Smooth muscle cell (in vitro differentiated cells): ENCODE results near the gene MTHFR. TPM values are rescaled to one million over a fixed set of nuclear protein-coding genes. Genes with fewer than 3 reads are reported as not detected.
A peak's percentile ranks its signal among the peaks of the same experiment; 100 is the strongest.

Source experiments
- DNase-seq: peaks from one replicate; lab custom pipeline; 2025; ENCODE audit not compliant: unreplicated experiment; lab: John Stamatoyannopoulos, UW
- H2AFZ ChIP-seq: fragments of 200-600 bp; sonication (generic); 2 replicates; pipeline ENCODE4 v1.6.0; 2016; ENCODE audit warnings: antibody characterized with exemption, low read depth, mild to moderate bottlenecking
- H3F3A ChIP-seq: fragments of 200-600 bp; sonication (generic); 2 replicates; pipeline ENCODE4 v1.6.0; 2017; ENCODE audit warnings: antibody characterized with exemption, low read depth
- H3K27ac ChIP-seq: fragments of 200-600 bp; sonication (generic); 2 replicates; pipeline ENCODE4 v1.5.1; 2016; ENCODE audit warnings: low read depth, mild to moderate bottlenecking
- H3K27me3 ChIP-seq: fragments of 200-600 bp; sonication (generic); 2 replicates; pipeline ENCODE4 v1.6.1; 2016; ENCODE audit warnings: low read depth, mild to moderate bottlenecking
- H3K36me3 ChIP-seq: fragments of 200-600 bp; sonication (generic); 2 replicates; pipeline ENCODE4 v1.5.1; 2016; ENCODE audit warnings: low read depth
- H3K4me1 ChIP-seq: fragments of 200-600 bp; sonication (generic); 2 replicates; pipeline ENCODE4 v1.5.1; 2016; ENCODE audit warnings: low read depth
- H3K4me2 ChIP-seq: fragments of 200-600 bp; sonication (generic); 2 replicates; pipeline ENCODE4 v1.6.0; 2016; ENCODE audit warnings: mild to moderate bottlenecking
- H3K4me3 ChIP-seq: fragments of 200-600 bp; sonication (generic); 2 replicates; pipeline ENCODE4 v1.5.1; 2016; ENCODE audit warnings: mild to moderate bottlenecking
- H3K79me2 ChIP-seq: fragments of 200-600 bp; sonication (generic); 2 replicates; pipeline ENCODE4 v1.6.0; 2016; ENCODE audit warnings: low read depth, mild to moderate bottlenecking
- H3K9ac ChIP-seq: fragments of 200-600 bp; sonication (generic); 2 replicates; pipeline ENCODE4 v1.6.0; 2016; ENCODE audit warnings: low read depth
- H3K9me3 ChIP-seq: fragments of 200-600 bp; sonication (generic); replicated peaks from 2 replicates; pipeline ENCODE4 v1.5.1; 2016; ENCODE audit warnings: low read depth
- H4K20me1 ChIP-seq: fragments of 200-600 bp; sonication (generic); 2 replicates; pipeline ENCODE4 v1.6.0; 2016; ENCODE audit warnings: low read depth
- CTCF ChIP-seq: fragments of 200-600 bp; sonication (generic); IDR thresholded peaks from 2 replicates; pipeline ENCODE4 v1.5.1; 2017; ENCODE audit warnings: borderline replicate concordance, mild to moderate bottlenecking, antibody characterized with exemption; ENCODE audit not compliant: insufficient read depth, poor library complexity, severe bottlenecking
- WGBS: methylation state at CpG from one replicate; pipeline ENCODE4 v1.1.7; 2016; ENCODE audit warnings: low lambda C conversion rate; 5-methylcytosine and 5-hydroxymethylcytosine counted together
- polyA plus RNA-seq: library from polyadenylated mRNA; unstranded; fragments of >200 nt; fragmentation: Nextera tagmentation; extraction: Ambion mirVana; gene quantifications from 2 replicates; pipeline ENCODE4 v1.2.1, GENCODE V29; 2016
- total RNA-seq: library from RNA; depleted of rRNA; stranded (reverse); fragments of >200 nt; gene quantifications from 2 replicates; pipeline ENCODE4 v1.2.3, GENCODE V29; 2014

MTHFR gene
- total and polyA plus RNA-seq, 2 experiments from 2014 or later, result 6.1 to 15.2 TPM

- H3K4me1 ChIP-seq, result no peaks in the 10 kb centered on the region
- no peak for DNase-seq
- H3K27me3 ChIP-seq, result no peaks in the 10 kb centered on the region
- H3K4me3 ChIP-seq, result no peak overlapping the region
- H3K9me3 ChIP-seq, result no peaks in the 10 kb centered on the region
- no peak overlapping the region for H3K4me2 ChIP-seq
- 98% methylated on average over 20 of the region's 20 CpGs for WGBS
- no peaks in the 10 kb centered on the region for H3K36me3 ChIP-seq
- H4K20me1 ChIP-seq, result peaks cover 55% of the 10 kb centered on the region
- TF ChIP-seq CTCF, result no peak
- no peaks in the 10 kb centered on the region for H3K79me2 ChIP-seq
- H3F3A ChIP-seq, result no peaks in the 10 kb centered on the region
- H2AFZ ChIP-seq, result no peak overlapping the region
- H3K9ac ChIP-seq, result no peak overlapping the region
- no peak overlapping the region for H3K27ac ChIP-seq
Measured at GRCh38 chr1:11839727-11840705, 34.3 kb upstream of the MTHFR start.

- Histone ChIP-seq H3K9ac (no peak overlapping the region), H3K36me3 (no peaks in the 10 kb centered on the region), H3K27me3 (no peaks in the 10 kb centered on the region), H2AFZ (no peak overlapping the region), H3K4me1 (no peaks in the 10 kb centered on the region), H3K9me3 (no peaks in the 10 kb centered on the region), H4K20me1 (peaks cover 44% of the 10 kb centered on the region), H3K79me2 (no peaks in the 10 kb centered on the region), H3K4me3 (no peak overlapping the region), H3K4me2 (no peak overlapping the region), H3F3A (no peaks in the 10 kb centered on the region), H3K27ac (no peak overlapping the region)
- peak; percentile 8 for DNase-seq
- WGBS, result 76% methylated on average over 40 of the region's 40 CpGs
- TF ChIP-seq CTCF, result peak; percentile 90
Measured at GRCh38 chr1:11838349-11839272, 32.8 kb upstream of the MTHFR start.

- no peaks in the 10 kb centered on the region for H3K27me3 ChIP-seq
- H3K4me1 ChIP-seq, result no peaks in the 10 kb centered on the region
- H3K4me2 ChIP-seq, result no peak overlapping the region
- H2AFZ ChIP-seq, result no peak overlapping the region
- H3K36me3 ChIP-seq, result no peaks in the 10 kb centered on the region
- DNase-seq, result no peak
- no peak overlapping the region for H3K9ac ChIP-seq
- H4K20me1 ChIP-seq, result peaks cover 41% of the 10 kb centered on the region
- H3K79me2 ChIP-seq, result no peaks in the 10 kb centered on the region
- no peak overlapping the region for H3K27ac ChIP-seq
- 93% methylated on average over 11 of the region's 11 CpGs for WGBS
- no peaks in the 10 kb centered on the region for H3K9me3 ChIP-seq
- TF ChIP-seq CTCF, result no peak
- no peak overlapping the region for H3K4me3 ChIP-seq
- H3F3A ChIP-seq, result no peaks in the 10 kb centered on the region
Measured at GRCh38 chr1:11837767-11838348, 32.1 kb upstream of the MTHFR start.
